Epithelial cell of proximal tubule (primary cell): ENCODE data around the gene RBM39. TPM values are rescaled to one million over a fixed set of nuclear protein-coding genes. Genes with fewer than 3 reads are reported as not detected.

Experiments used
- DNase-seq: peaks from one replicate; pipeline ENCODE4 v3.0.0-alpha.2; 2011; ENCODE audit warnings: low read depth
- H3K4me3 ChIP-seq: 2 replicates; pipeline ENCODE4 v1.5.1; 2011; ENCODE audit warnings: low read depth, mild to moderate bottlenecking, low read length
- total RNA-seq: library from RNA; depleted of rRNA; stranded (reverse); fragments of >200 nt; gene quantifications from 2 replicates; pipeline ENCODE4 v1.2.3, GENCODE V29; 2015
- TF ChIP-seq, protein P1 (sequence below): conservative IDR thresholded peaks from 2 replicates; pipeline ENCODE4 v1.5.1; 2012; ENCODE audit warnings: low read depth, mild to moderate bottlenecking, low read length

The RBM39 gene
- total RNA-seq, 1 donor from 2014 or later = 148 TPM

DNA sequence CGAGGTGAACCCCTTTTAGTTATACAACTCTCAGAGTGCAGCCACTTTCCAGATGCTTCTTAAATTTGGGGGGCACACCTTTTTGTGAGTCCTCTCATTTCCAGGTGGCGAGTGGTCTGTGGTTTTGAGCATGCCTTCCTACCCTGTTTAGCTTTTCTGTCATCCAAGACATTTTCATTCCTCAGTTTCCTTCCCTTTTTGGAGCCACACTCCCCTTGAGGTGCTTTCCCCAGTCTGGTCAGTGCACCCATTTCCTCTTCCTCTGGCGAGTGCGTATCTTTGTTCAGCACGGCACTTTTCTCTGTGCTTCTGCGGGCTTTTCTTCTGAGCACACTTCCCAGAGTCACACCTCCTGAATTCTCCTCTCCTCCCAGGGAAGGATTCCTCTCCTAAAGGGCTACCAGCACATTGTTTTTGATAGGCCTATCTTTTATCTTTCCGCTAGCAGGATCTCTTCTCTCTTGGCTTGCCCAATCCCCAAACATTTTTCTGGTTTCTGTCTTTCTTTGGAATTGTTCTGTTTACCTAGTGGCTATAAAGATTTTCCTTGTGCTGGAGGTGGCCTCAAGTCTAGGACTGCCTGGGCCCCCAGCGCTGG is 31.2 kb upstream of the RBM39 start:
- TF ChIP-seq, protein P1, sequence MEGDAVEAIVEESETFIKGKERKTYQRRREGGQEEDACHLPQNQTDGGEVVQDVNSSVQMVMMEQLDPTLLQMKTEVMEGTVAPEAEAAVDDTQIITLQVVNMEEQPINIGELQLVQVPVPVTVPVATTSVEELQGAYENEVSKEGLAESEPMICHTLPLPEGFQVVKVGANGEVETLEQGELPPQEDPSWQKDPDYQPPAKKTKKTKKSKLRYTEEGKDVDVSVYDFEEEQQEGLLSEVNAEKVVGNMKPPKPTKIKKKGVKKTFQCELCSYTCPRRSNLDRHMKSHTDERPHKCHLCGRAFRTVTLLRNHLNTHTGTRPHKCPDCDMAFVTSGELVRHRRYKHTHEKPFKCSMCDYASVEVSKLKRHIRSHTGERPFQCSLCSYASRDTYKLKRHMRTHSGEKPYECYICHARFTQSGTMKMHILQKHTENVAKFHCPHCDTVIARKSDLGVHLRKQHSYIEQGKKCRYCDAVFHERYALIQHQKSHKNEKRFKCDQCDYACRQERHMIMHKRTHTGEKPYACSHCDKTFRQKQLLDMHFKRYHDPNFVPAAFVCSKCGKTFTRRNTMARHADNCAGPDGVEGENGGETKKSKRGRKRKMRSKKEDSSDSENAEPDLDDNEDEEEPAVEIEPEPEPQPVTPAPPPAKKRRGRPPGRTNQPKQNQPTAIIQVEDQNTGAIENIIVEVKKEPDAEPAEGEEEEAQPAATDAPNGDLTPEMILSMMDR = no peak
- no peak for DNase-seq
- H3K4me3 ChIP-seq = peak overlapping the region; percentile 83

DNA sequence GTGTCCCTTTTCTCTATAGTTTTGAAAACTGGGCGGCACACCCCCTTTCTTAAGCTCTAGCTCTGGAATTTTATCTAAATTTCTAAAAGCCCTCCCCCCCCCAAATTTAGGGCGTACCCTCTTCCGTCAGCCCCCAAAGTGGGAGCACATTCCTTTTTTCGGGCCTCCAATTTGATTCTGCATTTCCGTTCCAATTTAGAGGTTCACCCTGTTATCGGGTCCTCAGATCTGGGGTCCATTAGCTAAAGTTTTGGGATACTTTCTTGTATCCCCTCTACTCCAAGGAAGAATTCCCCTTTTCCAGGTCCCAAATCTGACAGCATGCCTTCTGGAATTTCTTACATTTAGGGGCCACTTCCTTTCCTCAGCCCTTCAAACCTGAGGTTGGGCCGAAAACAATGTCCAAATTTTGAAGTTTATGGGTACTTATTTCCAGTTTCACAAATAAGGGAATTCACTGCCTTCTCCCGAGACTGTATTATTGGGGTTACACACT is 30.6 kb upstream of the RBM39 start:
- TF ChIP-seq, protein P1 = no peak
- no peak for DNase-seq
- peak overlapping the region; percentile 83 for H3K4me3 ChIP-seq

DNA sequence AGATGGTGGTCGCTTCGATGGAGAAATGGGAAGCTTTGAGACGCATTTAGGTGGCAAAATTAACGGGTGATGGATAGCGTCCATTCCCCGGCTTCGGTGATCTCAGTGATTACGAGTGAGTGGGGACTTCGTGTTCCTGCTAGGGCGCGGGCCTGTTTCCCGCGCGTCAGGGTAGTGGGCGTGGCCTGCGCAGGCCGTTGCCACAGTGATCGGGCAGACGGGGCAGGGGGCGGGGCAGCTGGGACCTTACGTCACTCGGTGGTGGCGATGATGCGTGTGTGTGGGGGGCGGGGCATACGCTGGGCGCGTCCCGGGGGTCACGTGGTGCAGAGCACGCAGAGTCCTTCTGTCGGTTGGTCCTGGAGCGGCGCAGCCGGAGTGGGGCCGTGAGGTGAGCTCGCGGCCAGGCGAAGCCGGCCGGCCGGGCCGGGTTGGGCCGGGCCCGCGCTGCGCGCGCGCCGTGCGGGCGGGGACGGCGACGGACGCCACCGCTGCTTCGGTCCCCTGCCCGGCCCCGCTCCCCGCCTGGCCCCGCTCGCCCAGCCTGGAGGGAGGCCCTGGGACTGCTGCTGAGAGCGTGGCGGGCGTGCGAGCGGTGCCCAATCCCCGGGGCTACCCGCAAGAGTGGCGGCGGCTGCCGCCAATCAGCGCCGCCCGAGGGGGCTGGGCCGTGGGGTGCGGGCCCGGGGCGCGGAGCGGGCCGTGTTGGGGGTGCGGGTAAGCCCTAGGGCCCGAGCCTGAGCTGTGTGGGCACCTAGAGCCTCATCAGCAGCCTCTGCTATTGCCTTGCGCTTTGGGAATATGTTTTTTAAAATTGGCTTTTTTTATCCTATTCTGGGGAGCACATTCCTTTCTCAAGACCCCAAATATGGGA is 29.9 kb upstream of the RBM39 start, which contains the start of gene PHF20:
PHF20 (plus strand) TSS at position 327 of the 874 bp plus-strand sequence. CDS start 29,508 bp downstream, outside the sequence.
- DNase-seq = peak; percentile 44
- TF ChIP-seq, protein P1 = no peak
- peak within 1 kb of the TSS; percentile 83 for H3K4me3 ChIP-seq

DNA sequence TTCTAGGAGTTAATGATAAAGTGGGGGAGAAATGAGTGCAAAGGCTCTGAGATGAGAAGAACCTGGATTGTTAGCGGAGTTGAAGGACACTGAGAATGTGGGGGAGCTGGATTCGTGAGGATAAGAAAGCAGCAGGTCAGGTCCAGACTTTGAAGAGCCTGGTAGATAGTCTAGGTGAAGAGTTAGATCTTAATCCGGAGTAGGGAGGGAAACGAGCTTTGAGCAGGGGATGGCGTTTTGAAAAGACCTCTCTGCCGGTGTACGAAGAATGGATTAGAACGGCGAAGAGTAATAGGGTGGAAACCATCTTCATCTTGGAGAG is 29.3 kb upstream of the RBM39 start:
- no peak for DNase-seq
- H3K4me3 ChIP-seq = peak overlapping the region; percentile 83
- TF ChIP-seq, protein P1 = no peak

DNA sequence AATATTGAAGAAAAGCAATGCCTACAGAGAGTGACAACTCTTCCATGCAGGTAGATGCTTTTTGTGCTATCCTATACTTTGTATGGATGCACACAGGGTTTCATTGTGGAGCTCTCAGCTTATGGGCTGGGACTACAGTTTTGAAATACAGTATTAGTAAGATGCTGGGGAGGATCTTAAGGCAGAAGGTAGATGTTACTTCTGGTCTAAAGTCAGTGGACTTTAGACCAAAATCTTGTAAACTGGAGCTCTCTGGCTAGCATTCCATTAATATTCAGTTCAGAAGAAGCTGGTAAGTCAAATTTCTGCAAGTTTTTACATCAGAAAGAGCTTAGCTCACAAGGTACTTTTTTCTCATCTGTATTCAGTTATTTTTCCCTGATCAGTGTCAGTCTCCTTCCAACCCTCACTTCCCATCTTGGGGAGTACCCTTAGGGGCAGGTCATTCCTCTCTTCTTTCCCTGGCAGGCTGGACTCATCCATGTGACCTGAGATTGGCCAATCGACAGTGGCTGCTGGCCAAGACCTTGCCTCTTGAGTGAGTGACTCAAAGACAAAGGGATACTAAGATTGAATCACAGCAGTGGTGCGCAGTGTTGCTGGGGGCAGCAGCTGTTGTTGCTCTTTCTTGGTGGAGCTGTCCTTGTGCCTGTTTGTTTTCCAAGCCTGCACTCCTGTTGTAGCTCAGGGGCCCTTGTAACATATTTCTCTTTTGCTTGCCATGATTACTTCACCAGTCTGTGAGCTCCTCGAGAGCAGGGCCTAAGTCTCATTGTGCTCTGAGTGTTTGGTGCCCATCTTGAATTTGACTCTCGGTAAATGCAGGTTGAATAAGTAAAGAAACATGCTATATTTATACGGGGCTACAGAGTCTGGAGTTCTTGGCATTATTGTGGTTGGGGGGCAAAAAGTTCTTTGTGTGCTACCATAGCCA is 26.9 kb upstream of the RBM39 start:
- TF ChIP-seq, protein P1 = no peak
- peak; percentile 84 for DNase-seq
- no peak overlapping the region for H3K4me3 ChIP-seq

DNA sequence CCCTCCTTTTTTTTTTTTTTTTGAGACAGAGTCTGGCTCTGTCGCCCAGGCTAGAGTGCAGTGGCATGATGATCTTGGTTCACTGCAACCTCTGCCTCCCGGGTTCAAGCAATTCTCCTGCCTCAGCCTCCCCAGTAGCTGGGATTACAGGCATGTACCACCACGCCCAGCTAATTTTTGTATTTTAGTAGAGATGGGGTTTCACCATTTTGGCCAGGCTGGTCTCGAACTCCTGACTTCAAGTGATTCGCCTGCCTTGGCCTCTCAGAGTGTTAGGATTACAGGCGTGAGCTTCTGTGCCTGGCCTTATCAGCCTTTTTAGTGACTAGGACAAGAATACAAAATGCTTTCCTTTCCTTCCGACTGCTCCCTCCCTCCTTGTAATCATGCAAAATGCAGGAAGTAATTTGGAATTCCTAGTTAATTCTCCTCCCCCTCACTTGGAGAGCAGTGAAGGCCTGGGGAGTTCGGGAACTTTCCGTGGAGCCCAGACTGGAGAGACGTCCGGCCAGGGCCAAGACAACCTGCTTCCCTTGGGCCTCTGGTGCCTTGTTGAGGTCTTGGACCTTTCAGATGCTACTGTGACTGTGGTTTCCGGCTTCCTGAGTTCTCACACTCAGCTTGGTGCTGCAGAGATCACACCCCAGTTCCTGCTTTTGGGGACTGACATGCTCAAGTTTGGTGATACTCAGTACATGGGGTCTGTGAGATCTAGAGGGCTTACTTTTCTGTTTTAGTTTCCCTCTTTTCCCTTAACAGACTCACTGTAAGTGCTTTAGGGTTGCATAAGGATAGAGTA is 25.8 kb upstream of the RBM39 start:
- H3K4me3 ChIP-seq = no peak overlapping the region
- TF ChIP-seq, protein P1 = no peak
- DNase-seq = no peak
